Fibroblast of lung (primary cell): ENCODE results near the gene PCDHGC4. TPM values are rescaled to one million over a fixed set of nuclear protein-coding genes. Genes with fewer than 3 reads are reported as not detected.

Source experiments
- DNase-seq, 2 donors: peaks; one replicate each; pipeline versions ENCODE4 v3.0.0 to v3.0.0-alpha.2; 2010; ENCODE audit warnings: low read depth in 2 of 2
- H2AFZ ChIP-seq: 2 replicates; pipeline ENCODE4 v1.5.1; 2012; ENCODE audit warnings: low read length, control low read depth, inconsistent platforms
- H3K27ac ChIP-seq: 2 replicates; pipeline ENCODE4 v1.5.1; 2011; ENCODE audit warnings: low read length, control low read depth; ENCODE audit not compliant: insufficient read depth
- H3K27me3 ChIP-seq: 2 replicates; pipeline ENCODE4 v1.5.1; 2011; ENCODE audit warnings: mild to moderate bottlenecking, low read length; ENCODE audit not compliant: control insufficient read depth, insufficient read depth
- H3K36me3 ChIP-seq: 2 replicates; pipeline ENCODE4 v1.5.1; 2011; ENCODE audit warnings: low read length; ENCODE audit not compliant: control insufficient read depth, insufficient read depth
- H3K4me1 ChIP-seq: 2 replicates; pipeline ENCODE4 v1.5.1; 2011; ENCODE audit warnings: low read length; ENCODE audit not compliant: control insufficient read depth, insufficient read depth; ENCODE audit errors: extremely low read depth
- H3K4me2 ChIP-seq: 2 replicates; pipeline ENCODE4 v1.5.1; 2011; ENCODE audit warnings: low read length, control low read depth; ENCODE audit not compliant: insufficient read depth; ENCODE audit errors: extremely low read depth
- H3K4me3 ChIP-seq, 4 experiments: fragments of 200-600 bp in 1 of 4; sonication (generic) in 1 of 4; replicated peaks in 1 of 4; 2 replicates each; pipeline ENCODE4 v1.5.1; 2011 to 2016; ENCODE audit warnings: low read length in 4 of 4, low read depth in 3 of 4, mild to moderate bottlenecking in 3 of 4, control low read depth in 2 of 4, inconsistent platforms in 1 of 4, mixed read lengths in 1 of 4; ENCODE audit not compliant: insufficient read depth in 1 of 4; ENCODE audit errors: control extremely low read depth in 1 of 4
- H3K79me2 ChIP-seq: 2 replicates; pipeline ENCODE4 v1.5.1; 2012; ENCODE audit warnings: mild to moderate bottlenecking, low read length, inconsistent platforms; ENCODE audit not compliant: control insufficient read depth, insufficient read depth
- H3K9ac ChIP-seq: 2 replicates; pipeline ENCODE4 v1.5.1; 2011; ENCODE audit warnings: mild to moderate bottlenecking, low read length, control low read depth; ENCODE audit not compliant: insufficient read depth
- H3K9me3 ChIP-seq: 2 replicates; pipeline ENCODE4 v1.5.1; 2012; ENCODE audit warnings: low read depth, low read length; ENCODE audit not compliant: control insufficient read depth, insufficient read depth
- H4K20me1 ChIP-seq: 2 replicates; pipeline ENCODE4 v1.5.1; 2011; ENCODE audit warnings: low read length; ENCODE audit not compliant: control insufficient read depth, insufficient read depth; ENCODE audit errors: extremely low read depth
- EZH2 ChIP-seq: IDR thresholded peaks from 2 replicates; pipeline ENCODE4 v1.5.1; 2012; ENCODE audit warnings: low read length, control low read depth, mild to moderate bottlenecking; ENCODE audit errors: missing control alignments
- polyA minus RNA-seq: library from RNA; depleted of rRNA, polyadenylated mRNA; stranded (reverse); fragments of >200 nt; gene quantifications from 2 replicates; pipeline ENCODE4 v1.2.3, GENCODE V29; 2011; ENCODE audit warnings: low replicate concordance
- polyA plus RNA-seq, 2 donors: library from polyadenylated mRNA; depleted of rRNA in 1 of 2; stranded (reverse) in 1 of 2; unstranded in 1 of 2; fragments of >200 nt; gene quantifications; 2 replicates each; pipeline ENCODE4 v1.2.1, GENCODE V29; 2011 to 2012; ENCODE audit warnings: missing spikeins in 1 of 2
- total RNA-seq: library from RNA; depleted of rRNA; stranded (reverse); fragments of >200 nt; gene quantifications from 2 replicates; pipeline ENCODE4 v1.2.1, GENCODE V29; 2014
- TF ChIP-seq, protein P1 (sequence below), 2 donors: IDR thresholded peaks in 1 of 2; conservative IDR thresholded peaks in 1 of 2; 1 replicate in 1 of 2; 2 replicates in 1 of 2; pipeline ENCODE4 v1.5.1; 2011 to 2012; ENCODE audit warnings: low read length in 2 of 2, control low read depth in 1 of 2, inconsistent platforms in 1 of 2, low read depth in 1 of 2, mild to moderate bottlenecking in 1 of 2

Gene PCDHGC4
- total RNA-seq (1.5 and 3.0 TPM in 2 replicates), polyA plus RNA-seq (0.48 and 0.76 TPM in 2 replicates), polyA minus RNA-seq (5.7 and 7.8 TPM in 2 replicates)
- 0.41 and 0.48 TPM in 2 replicates for polyA plus RNA-seq (2012)

DNA sequence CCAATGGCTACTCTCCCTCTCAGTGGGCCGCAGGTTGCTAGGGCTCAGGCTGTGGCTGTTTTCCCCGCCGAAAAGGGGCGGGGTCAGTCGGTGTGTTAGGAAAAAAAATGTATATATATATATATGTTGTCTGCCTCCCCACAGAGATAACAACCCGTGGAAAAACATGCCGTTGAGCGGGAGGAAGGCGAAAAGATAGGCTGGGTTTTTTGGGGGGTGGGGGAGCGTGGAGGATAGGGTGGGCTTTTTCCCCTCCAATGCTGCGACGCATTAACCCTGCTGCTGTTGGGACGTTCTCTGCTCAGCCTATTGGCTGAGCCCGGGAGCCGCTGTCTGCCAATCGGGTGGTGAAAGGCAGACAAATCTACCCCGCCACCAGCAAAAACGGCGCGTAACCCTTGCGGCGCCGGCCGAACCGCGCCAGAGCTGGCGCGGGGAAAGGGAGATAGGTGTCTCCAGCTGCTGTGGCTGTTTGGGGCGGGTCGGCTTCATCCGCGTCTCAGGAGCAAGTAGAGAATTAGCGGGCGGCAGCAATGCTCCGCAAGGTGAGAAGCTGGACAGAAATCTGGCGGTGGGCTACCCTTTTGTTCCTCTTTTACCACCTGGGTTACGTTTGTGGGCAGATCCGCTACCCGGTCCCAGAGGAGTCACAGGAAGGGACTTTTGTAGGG, at the start of gene PCDHGC4:
TSS of gene PCDHGC4 (plus strand) at position 390 of the 671 bp plus-strand sequence. CDS start at position 534, 144 bp downstream.
- Histone ChIP-seq H4K20me1 (peaks cover 2% of the 10 kb centered on the region), H3K4me3 (peak within 1 kb of the TSS in 3 of 4 experiments; percentile 16 to 46 (median 35))

DNA sequence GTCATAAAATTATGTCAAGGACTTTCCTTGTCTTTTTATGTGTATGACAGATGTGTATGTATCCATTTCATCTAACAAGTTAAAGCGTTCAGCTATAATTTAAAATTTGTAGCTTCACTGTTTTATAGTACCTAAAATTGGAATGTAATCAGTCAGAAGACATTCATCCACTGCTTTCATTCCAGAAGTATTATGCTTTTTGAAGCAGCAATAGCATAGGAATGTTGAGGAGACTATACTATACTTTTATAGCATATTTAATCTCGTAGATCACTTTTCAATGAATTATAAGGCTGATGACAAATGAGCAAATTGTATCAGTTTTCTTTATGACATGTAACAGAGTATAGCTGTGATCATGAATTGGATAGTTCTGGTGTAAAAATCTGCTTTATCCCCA, 47.6 kb upstream of the PCDHGC4 start:
- Histone ChIP-seq H4K20me1 (no peaks in the 10 kb centered on the region), H3K79me2 (no peaks in the 10 kb centered on the region), H3K9ac (no peak overlapping the region), H3K4me2 (no peak overlapping the region), H3K4me1 (no peaks in the 10 kb centered on the region), H3K4me3 (no peak overlapping the region), H3K9me3 (no peaks in the 10 kb centered on the region), H3K36me3 (no peaks in the 10 kb centered on the region), H3K27ac (no peak overlapping the region), H2AFZ (no peak overlapping the region), H3K27me3 (no peaks in the 10 kb centered on the region)
- TF ChIP-seq, protein P1, sequence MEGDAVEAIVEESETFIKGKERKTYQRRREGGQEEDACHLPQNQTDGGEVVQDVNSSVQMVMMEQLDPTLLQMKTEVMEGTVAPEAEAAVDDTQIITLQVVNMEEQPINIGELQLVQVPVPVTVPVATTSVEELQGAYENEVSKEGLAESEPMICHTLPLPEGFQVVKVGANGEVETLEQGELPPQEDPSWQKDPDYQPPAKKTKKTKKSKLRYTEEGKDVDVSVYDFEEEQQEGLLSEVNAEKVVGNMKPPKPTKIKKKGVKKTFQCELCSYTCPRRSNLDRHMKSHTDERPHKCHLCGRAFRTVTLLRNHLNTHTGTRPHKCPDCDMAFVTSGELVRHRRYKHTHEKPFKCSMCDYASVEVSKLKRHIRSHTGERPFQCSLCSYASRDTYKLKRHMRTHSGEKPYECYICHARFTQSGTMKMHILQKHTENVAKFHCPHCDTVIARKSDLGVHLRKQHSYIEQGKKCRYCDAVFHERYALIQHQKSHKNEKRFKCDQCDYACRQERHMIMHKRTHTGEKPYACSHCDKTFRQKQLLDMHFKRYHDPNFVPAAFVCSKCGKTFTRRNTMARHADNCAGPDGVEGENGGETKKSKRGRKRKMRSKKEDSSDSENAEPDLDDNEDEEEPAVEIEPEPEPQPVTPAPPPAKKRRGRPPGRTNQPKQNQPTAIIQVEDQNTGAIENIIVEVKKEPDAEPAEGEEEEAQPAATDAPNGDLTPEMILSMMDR (conservative IDR thresholded peaks at IDR 0.05 in 1 of 2, IDR thresholded peaks at IDR 0.05 in 1 of 2; ENCODE audit: low read depth in 1 of 2, low read length in 2 of 2): no peak
- TF ChIP-seq EZH2: no peak
- DNase-seq: peak in 1 of 2 donors; percentile 27

More for the DNA sequence above, at the start of gene PCDHGC4:
- H3K36me3 ChIP-seq: peaks cover 11% of the 10 kb centered on the region
- H3K4me1 ChIP-seq: peaks cover 24% of the 10 kb centered on the region
- H2AFZ ChIP-seq: no peak within 1 kb of the TSS
- H3K9me3 ChIP-seq: no peaks in the 10 kb centered on the region
- no peak within 1 kb of the TSS for H3K9ac ChIP-seq
- H3K79me2 ChIP-seq: peaks cover 41% of the 10 kb centered on the region
- H3K27ac ChIP-seq: no peak within 1 kb of the TSS
- peak in 1 of 2 donors; percentile 41 for DNase-seq
- no peak for TF ChIP-seq EZH2
- TF ChIP-seq, protein P1 (conservative IDR thresholded peaks at IDR 0.05 in 1 of 2, IDR thresholded peaks at IDR 0.05 in 1 of 2; ENCODE audit: low read depth in 1 of 2, low read length in 2 of 2): no peak
- no peaks in the 10 kb centered on the region for H3K27me3 ChIP-seq
- peak within 1 kb of the TSS; percentile 79 for H3K4me2 ChIP-seq

DNA sequence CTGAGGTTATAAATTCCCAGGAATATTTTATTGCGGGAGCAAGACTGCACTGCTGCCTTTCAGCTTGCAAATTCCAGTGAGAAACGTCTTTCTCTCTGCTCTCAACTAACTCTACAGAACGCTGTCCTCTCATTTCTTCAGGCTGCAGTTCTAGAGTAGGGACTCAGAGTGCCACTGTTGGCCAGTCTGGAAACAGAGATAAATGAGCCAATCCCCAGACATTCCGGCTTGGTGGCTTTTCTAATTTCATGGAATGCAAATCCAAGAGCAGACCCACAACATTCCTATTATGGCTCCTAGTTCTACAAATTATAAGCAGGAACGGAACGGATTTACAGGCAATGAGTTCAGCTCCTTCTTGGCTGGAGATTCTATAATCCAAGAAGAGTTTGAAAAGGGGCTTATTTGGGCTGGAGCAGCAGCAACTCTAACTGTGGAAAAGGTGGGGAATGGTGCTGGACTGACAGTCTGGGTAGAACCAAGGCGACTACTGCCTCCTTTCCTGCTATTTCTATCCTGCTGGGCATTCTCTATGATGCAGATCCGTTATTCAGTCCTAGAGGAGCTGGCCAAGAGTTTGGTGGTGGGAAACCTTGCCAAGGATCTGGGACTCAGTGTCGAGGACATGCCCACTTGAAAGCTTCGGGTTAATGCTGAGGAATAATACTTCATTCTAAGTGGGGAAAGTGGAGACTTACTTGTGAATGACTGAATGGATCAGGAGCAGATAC, 45.3 kb upstream of the PCDHGC4 start:
- TF ChIP-seq, protein P1 (conservative IDR thresholded peaks at IDR 0.05 in 1 of 2, IDR thresholded peaks at IDR 0.05 in 1 of 2; ENCODE audit: low read depth in 1 of 2, low read length in 2 of 2): no peak
- no peak for TF ChIP-seq EZH2
- Histone ChIP-seq H3K27me3 (no peaks in the 10 kb centered on the region), H3K4me2 (no peak overlapping the region), H3K9ac (no peak overlapping the region), H3K4me1 (no peaks in the 10 kb centered on the region), H3K36me3 (no peaks in the 10 kb centered on the region), H3K4me3 (no peak overlapping the region), H4K20me1 (no peaks in the 10 kb centered on the region), H2AFZ (no peak overlapping the region), H3K9me3 (no peaks in the 10 kb centered on the region), H3K27ac (no peak overlapping the region), H3K79me2 (no peaks in the 10 kb centered on the region)
- DNase-seq: peak in 1 of 2 donors; percentile 52
